CD4-positive, alpha-beta T cell treated with Interferon alpha-2 for 1 hour (primary cell): Measurements from ENCODE around the gene IDI2.
"Not testable (repeated sequence)": the region's sequence is repeated elsewhere in the genome, so short reads cannot be mapped to it uniquely, and the experiment has no call there.

Source experiments
- DNase-seq, 2 donors: peaks; one replicate each; pipeline ENCODE4 v3.0.0-alpha.2; 2020 to 2022

The IDI2 gene

GRCh38 chr10:1045415-1045814 lies 19.8 kb upstream of the IDI2 start:
- DNase-seq, result no peak

- DNase-seq, result no peak
These were observed 19.3 kb upstream of the IDI2 start for GRCh38 chr10:1044964-1045363.

- DNase-seq, result no peak
These were observed 18.5 kb upstream of the IDI2 start for GRCh38 chr10:1044146-1044545.

- peak; percentile 74 to 78 for DNase-seq
These were observed 17.9 kb upstream of the IDI2 start for GRCh38 chr10:1043532-1043995.

GRCh38 chr10:1041514-1041913 lies 15.9 kb upstream of the IDI2 start:
- no peak for DNase-seq

GRCh38 chr10:1040133-1040532 lies 14.5 kb upstream of the IDI2 start:
- no peak for DNase-seq

- DNase-seq, result not testable (repeated sequence)
These were observed 13.1 kb upstream of the IDI2 start for GRCh38 chr10:1038769-1039168.

- no peak for DNase-seq
These were observed 11.4 kb upstream of the IDI2 start for GRCh38 chr10:1037098-1037497.

GRCh38 chr10:1036341-1036791 lies 10.7 kb upstream of the IDI2 start:
- peak; percentile 23 to 40 for DNase-seq

- no peak for DNase-seq
These were observed 9.5 kb upstream of the IDI2 start for GRCh38 chr10:1035201-1035600.

- no peak for DNase-seq
These were observed 9.1 kb upstream of the IDI2 start for GRCh38 chr10:1034758-1035157.

GRCh38 chr10:1033601-1034000 lies 7.9 kb upstream of the IDI2 start:
- no peak for DNase-seq

GRCh38 chr10:1029838-1030237 lies 4.2 kb upstream of the IDI2 start:
- no peak for DNase-seq

GRCh38 chr10:1026578-1026977 lies 919 bp upstream of the IDI2 start:
- no peak for DNase-seq

- no peak for DNase-seq
These were observed 1.6 kb downstream of the IDI2 start for GRCh38 chr10:1024103-1024502.

- no peak for DNase-seq
These were observed 3.2 kb downstream of the IDI2 start for GRCh38 chr10:1022413-1022812.

- DNase-seq, result no peak
These were observed 4.7 kb downstream of the IDI2 start for GRCh38 chr10:1020958-1021357.

- DNase-seq, result no peak
These were observed 5.2 kb downstream of the IDI2 start for GRCh38 chr10:1020460-1020859.

- DNase-seq, result no peak
These were observed 6.3 kb downstream of the IDI2 start for GRCh38 chr10:1019362-1019761.

- no peak for DNase-seq
These were observed 10.0 kb downstream of the IDI2 start for GRCh38 chr10:1015688-1016087.

GRCh38 chr10:1011696-1012095 lies 14.0 kb downstream of the IDI2 start:
- DNase-seq, result no peak

- DNase-seq, result no peak
These were observed 15.0 kb downstream of the IDI2 start for GRCh38 chr10:1010703-1011102.

GRCh38 chr10:1009947-1010346 lies 15.7 kb downstream of the IDI2 start:
- not testable (repeated sequence) for DNase-seq

- DNase-seq, result no peak
These were observed 16.6 kb downstream of the IDI2 start for GRCh38 chr10:1009071-1009494.

- DNase-seq, result no peak
These were observed 18.1 kb downstream of the IDI2 start for GRCh38 chr10:1007583-1007982.

- DNase-seq, result no peak
These were observed 19.1 kb downstream of the IDI2 start for GRCh38 chr10:1006573-1006972.
